HG02852 (cell line): Measurements from ENCODE around the gene UBN1.
A peak's percentile ranks its signal among the peaks of the same experiment; 100 is the strongest.

Experiments
- ATAC-seq: cut with Tn5 transposase; IDR thresholded peaks from one replicate; pipeline ENCODE4 v1.9.1; 2021; ENCODE audit warnings: mild to moderate bottlenecking, moderate library complexity; ENCODE audit not compliant: unreplicated experiment

Gene UBN1

DNA sequence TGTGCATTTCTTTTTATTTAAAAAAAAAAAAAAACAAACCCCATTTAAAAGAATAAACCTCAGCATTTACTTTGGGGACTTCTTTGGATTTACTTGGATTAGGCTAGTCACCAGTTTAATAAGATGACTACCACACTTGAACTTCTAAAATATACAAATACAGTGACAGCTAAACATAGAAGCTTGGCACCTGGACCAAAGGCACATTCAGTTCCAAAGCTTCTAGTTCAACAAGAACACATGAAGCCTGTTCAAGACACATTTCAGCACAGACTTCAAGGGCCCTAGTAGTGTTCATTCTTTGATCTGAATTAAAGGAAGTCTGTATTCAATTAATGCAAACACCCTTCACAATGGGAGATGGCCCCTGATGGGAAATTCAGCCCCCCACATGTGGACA lies 33.2 kb upstream of the UBN1 start:
- ATAC-seq, result no peak

GRCh38 chr16:4814542-4815173 lies 32.6 kb upstream of the UBN1 start:
- no peak for ATAC-seq

GRCh38 chr16:4820652-4821051 lies 26.6 kb upstream of the UBN1 start:
- ATAC-seq, result no peak

- no peak for ATAC-seq
Measured at GRCh38 chr16:4825196-4825595, 22.1 kb upstream of the UBN1 start.

GRCh38 chr16:4826526-4826925 lies 20.8 kb upstream of the UBN1 start:
- ATAC-seq, result no peak

- ATAC-seq, result no peak
Measured at GRCh38 chr16:4826980-4827379, 20.3 kb upstream of the UBN1 start.

- no peak for ATAC-seq
Measured at GRCh38 chr16:4828567-4829321, 18.5 kb upstream of the UBN1 start.

DNA sequence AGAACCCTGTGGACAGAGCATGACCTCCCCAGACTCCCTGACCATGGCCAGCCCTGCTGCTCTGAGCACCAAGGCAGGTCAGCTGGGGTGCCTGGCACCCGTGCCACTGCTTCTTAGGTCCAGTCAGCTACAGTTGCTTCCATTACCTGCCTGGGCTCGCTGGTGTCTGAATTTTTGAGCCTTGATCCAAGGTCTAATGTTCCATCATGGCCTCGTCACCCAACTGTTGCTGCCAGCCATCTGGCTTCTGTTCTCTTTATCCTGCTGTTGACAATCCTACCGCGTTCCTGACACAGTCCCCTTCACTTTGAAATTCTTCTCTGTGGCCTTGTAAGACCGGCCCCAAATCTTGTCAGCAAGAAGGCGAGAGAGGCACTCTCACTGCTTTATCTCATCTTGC lies 16.9 kb upstream of the UBN1 start:
- no peak for ATAC-seq

GRCh38 chr16:4831616-4832015 lies 15.7 kb upstream of the UBN1 start:
- ATAC-seq, result no peak

- no peak for ATAC-seq
Measured at GRCh38 chr16:4832698-4833343, 14.5 kb upstream of the UBN1 start.

- ATAC-seq, result no peak
Measured at GRCh38 chr16:4833584-4833983, 13.7 kb upstream of the UBN1 start.

DNA sequence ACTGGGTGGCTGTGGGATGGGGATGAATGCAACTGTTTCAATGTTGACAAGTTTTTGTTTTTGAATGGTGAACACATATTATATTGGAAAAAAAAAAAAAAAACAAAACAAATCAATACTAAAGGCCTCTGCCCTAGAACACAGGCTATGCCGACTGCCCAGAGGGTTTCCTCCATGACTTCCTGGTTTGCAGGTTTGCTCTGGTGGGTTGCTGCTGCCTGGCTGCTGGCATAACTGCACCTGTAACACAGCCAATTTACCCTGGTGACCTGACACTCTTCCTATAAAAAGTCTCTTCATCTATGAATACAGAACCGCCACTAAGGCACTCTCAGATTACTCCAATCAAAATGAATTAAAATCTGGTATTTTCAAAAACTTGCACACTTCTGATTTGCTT lies 10.6 kb upstream of the UBN1 start:
- ATAC-seq, result no peak

GRCh38 chr16:4837733-4838501 lies 9.4 kb upstream of the UBN1 start:
- ATAC-seq, result no peak

DNA sequence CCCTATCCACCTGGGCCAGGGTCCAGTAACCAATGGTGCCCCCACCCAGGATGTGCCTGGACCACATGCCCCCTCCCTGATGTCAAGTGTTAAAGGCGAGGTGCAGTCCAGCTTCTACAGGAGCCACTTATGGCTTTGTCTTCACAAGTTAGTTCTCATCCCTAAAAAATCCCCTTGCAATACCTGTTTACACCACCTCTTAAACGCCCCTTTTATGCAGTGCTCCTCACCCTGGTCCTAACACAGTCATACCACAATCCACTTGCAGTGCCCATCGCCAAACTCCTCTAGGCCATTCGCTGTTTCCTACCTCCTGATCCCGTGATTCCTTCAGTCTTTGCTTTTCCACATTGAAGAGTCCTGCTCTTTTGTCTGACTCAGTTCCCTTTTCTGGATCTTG lies 7.3 kb upstream of the UBN1 start:
- no peak for ATAC-seq

DNA sequence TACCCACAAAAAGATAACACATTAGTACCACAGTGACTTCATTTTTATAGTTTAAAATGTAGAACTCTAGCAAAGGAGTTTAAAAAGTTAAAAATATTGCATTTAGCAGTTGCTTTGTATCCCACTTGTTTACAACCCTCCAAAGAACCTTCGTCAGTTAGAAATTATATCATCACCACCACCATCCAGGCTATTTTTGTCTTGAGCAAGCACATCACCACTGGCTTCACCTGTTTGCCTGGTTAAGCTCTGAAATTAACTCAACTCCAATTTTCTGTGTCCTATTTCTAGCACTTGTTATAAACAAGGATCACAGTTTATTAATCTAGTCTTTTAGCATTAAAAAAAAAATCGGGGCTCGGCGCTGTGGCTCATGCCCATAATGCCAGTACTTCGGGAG lies 6.3 kb upstream of the UBN1 start:
- no peak for ATAC-seq

GRCh38 chr16:4846503-4846900 lies 779 bp upstream of the UBN1 start:
- ATAC-seq, result peak; percentile 36

DNA sequence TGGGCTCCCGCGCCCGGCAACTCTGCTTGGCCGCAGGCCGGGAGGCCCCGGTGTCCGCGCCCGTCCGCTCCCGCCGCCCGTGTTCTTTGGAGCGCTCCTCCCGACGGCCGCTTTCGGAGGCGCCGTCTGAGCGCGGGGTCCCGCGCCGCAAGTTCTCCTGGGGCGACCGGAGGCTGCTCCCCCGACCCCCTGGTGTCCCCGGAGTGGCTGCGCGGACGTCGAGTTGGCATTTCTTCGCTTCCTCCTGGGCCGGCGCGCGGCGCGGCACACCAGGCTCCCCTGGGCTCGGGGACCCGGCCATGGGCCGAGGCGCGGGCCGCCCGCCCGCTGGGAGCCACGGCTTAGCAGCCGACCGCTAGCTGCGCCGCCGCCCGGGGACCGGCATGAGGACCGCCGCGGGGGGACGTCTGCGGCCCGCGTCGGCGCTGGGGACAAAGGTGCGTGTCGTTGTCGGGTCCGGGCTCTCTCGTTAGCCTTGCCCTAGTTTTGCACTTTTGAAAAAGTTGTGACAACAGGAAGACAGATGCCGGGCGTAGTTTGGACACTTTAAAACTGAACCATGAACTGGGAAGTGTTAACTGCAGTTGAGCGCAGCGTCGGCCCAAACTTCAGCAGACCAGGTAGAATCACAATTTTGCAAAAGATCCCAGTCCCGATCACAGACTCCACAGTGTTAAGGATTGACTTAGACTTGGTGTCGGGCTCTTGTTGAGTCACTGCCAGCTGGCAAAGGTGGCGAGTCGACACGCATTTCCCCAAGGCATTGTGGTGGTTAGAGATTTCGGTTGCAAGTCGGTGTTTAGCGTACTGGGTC lies 700 bp downstream of the UBN1 start:
- ATAC-seq, result peak; percentile 20

DNA sequence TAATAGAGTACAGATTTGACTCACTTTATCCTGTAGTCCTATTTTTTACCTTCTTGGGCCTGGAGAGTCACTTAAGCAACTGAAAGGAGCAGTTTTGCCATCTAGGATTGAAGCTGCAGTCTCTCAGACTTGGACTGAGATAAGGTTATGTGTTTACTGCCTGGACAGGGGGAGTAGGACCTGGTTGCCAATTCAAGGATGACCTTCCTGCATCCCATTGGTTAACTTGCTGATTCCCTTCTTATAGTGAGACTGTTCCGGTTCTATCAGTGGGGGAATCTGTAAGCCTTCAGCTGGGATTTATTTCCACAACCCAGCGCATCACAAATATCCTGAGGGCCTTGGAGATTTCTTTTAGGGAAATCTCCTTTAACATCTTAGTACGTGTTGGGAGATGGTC lies 2.9 kb downstream of the UBN1 start:
- no peak for ATAC-seq

DNA sequence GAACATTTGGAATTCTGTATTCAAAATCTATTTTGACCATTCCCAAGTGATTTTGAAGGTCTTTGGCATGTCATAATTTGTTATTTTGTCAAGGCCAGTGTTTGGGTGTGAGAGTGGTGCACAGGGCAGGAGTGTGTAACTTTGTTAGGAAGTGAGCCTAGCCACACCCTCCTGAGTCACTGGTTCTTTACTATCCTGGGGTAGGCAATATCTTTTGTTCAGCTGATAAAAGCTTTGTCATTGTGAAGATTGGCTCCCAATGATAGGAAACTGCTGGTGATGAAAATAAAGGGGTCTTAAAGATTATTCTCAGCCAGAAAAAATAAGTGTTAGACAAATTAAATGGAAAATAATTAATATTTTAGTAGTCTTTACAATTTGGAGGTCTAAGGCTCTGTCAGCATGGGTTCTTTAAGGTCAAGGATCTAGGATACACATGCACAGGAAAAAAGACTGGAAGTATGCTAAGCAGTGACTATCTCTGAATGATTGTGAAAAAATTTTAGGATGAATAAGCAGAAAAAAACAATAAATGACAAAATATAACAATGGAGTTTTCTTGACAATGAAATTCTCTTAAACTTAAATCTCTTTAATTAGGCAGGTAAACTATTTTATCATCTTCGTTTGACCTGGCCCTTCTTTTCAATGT lies 5.1 kb downstream of the UBN1 start:
- ATAC-seq, result no peak

DNA sequence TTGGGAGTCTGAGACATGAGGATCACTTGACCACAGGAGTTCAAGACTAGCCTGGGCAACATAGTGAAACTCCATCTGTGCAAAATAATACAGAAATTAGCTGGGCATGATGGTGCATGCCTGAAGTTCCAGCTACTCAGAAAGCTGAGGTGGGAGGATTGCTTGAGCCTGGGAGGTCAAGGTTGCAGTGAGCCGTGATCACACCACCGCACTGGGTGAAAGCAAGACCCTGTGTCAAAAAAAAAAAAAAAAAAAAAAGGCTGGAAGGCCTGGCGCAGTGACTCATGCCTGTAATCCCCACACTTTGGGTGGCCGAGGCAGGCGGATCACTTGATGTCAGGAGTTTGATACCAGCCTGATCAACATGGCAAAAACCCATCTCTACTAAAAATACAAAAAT lies 8.1 kb downstream of the UBN1 start:
- no peak for ATAC-seq
